A549 (cell line): Measurements from ENCODE around the gene HIPK3. TPM values are rescaled to one million over a fixed set of nuclear protein-coding genes. Genes with fewer than 3 reads are reported as not detected.
A peak's percentile ranks its signal among the peaks of the same experiment; 100 is the strongest.

ENCODE experiments used
- ATAC-seq, 2 experiments: fragments of 200-7000 bp in 1 of 2; fragments of >200 bp in 1 of 2; cut with Nextera tagmentation in 1 of 2; cut with Tn5 transposase in 1 of 2; 3 replicates each; pipeline versions ENCODE4 v1.8.0 to v1.9.1; 2018 to 2020; ENCODE audit warnings: mild to moderate bottlenecking in 1 of 2, moderate library complexity in 1 of 2
- CTCF ChIA-PET: fragments of 300-600 bp; sonication (Branson Sonifier 250); formaldehyde crosslinking; extraction: SDS; loops from one replicate; lab custom pipeline; 2021; ENCODE audit warnings: antibody characterized with exemption, inconsistent platforms; lab: Yijun Ruan, JAX
- POLR2A ChIA-PET: fragments of 350-600 bp; formaldehyde crosslinking; extraction: SDS; loops from one replicate; lab custom pipeline; 2021; ENCODE audit warnings: antibody characterized with exemption, inconsistent platforms; lab: Yijun Ruan, JAX
- DNase-seq, 2 experiments: peaks; one replicate each; pipeline versions ENCODE4 v3.0.0 to v3.0.0-alpha.2; 2011 to 2016; ENCODE audit warnings: low read depth in 1 of 2, low spot score in 1 of 2
- FAIRE-seq: peaks from 2 replicates; lab custom pipeline; 2011; peaks lifted over from hg19 to GRCh38; lab: Jason Lieb, UNC
- H3K27ac ChIP-seq, 2 experiments: fragments of >200 bp; sonication (Bioruptor Twin); formaldehyde crosslinking; 3 replicates each; pipeline ENCODE4 v1.5.1; 2016 to 2017
- H3K4me1 ChIP-seq: fragments of >200 bp; sonication (Bioruptor Twin); formaldehyde crosslinking; 3 replicates; pipeline ENCODE4 v1.6.1; 2016
- H3K4me2 ChIP-seq: fragments of >200 bp; sonication (Bioruptor Twin); formaldehyde crosslinking; 3 replicates; pipeline ENCODE4 v1.6.1; 2016
- H3K4me3 ChIP-seq: fragments of >200 bp; sonication (Bioruptor Twin); formaldehyde crosslinking; 3 replicates; pipeline ENCODE4 v1.5.1; 2016
- H3K9me3 ChIP-seq: fragments of >200 bp; sonication (Bioruptor Twin); formaldehyde crosslinking; 3 replicates; pipeline ENCODE4 v1.6.1; 2016
- CEBPB ChIP-seq, 2 experiments: fragments of >200 bp in 1 of 2; sonication (Bioruptor Twin) in 1 of 2; formaldehyde crosslinking in 1 of 2; IDR thresholded peaks; 2 replicates each; pipeline ENCODE4 v1.6.1; 2012 to 2016
- CHD4 ChIP-seq: fragments of 200-600 bp; sonication (generic); IDR thresholded peaks from 2 replicates; pipeline ENCODE4 v1.6.1; 2016; ENCODE audit warnings: antibody characterized with exemption, mild to moderate bottlenecking, borderline replicate concordance
- CTCF ChIP-seq: fragments of >200 bp; sonication (Bioruptor Twin); formaldehyde crosslinking; IDR thresholded peaks from 3 replicates; pipeline ENCODE4 v1.5.1; 2016
- EHF ChIP-seq: fragments of 250-450 bp; sonication (Bioruptor Pico); IDR thresholded peaks from 2 replicates; pipeline ENCODE4 v1.5.0; 2020; ENCODE audit warnings: mild to moderate bottlenecking
- ELK1 ChIP-seq: fragments of 150-350 bp; IDR thresholded peaks from 2 replicates; pipeline ENCODE4 v1.6.1; 2014; ENCODE audit warnings: low read depth, mild to moderate bottlenecking, low read length
- FOSL2 ChIP-seq, 2 experiments: fragments of 450-650 bp in 1 of 2; fragments of >200 bp in 1 of 2; sonication (Bioruptor Twin) in 1 of 2; formaldehyde crosslinking; IDR thresholded peaks; 2 replicates each; pipeline versions ENCODE4 v1.5.0 to v1.6.1; 2016 to 2020; ENCODE audit warnings: mild to moderate bottlenecking in 1 of 2, moderate library complexity in 1 of 2
- HEYL ChIP-seq: fragments of 250-450 bp; sonication (Bioruptor Pico); IDR thresholded peaks from 2 replicates; pipeline ENCODE4 v1.8.0; 2021; ENCODE audit warnings: mild to moderate bottlenecking, moderate library complexity
- HMGXB4 ChIP-seq: fragments of 250-450 bp; sonication (Bioruptor Pico); IDR thresholded peaks from 2 replicates; pipeline ENCODE4 v1.5.0; 2021; ENCODE audit warnings: mild to moderate bottlenecking, moderate library complexity, borderline replicate concordance
- JUNB ChIP-seq: fragments of >200 bp; sonication (Bioruptor Twin); formaldehyde crosslinking; IDR thresholded peaks from 2 replicates; pipeline ENCODE4 v1.6.1; 2016
- KDM5A ChIP-seq: fragments of 200-600 bp; sonication (generic); IDR thresholded peaks from 2 replicates; pipeline ENCODE4 v1.6.1; 2016; ENCODE audit warnings: antibody characterized with exemption, mild to moderate bottlenecking
- POLR2A ChIP-seq: IDR thresholded peaks from 2 replicates; pipeline ENCODE4 v1.6.1; 2012; ENCODE audit warnings: mild to moderate bottlenecking, low read length
- RAD21 ChIP-seq, 2 experiments: fragments of >200 bp in 1 of 2; sonication (Bioruptor Twin) in 1 of 2; formaldehyde crosslinking in 1 of 2; IDR thresholded peaks in 1 of 2; conservative IDR thresholded peaks in 1 of 2; 2 replicates in 1 of 2; 3 replicates in 1 of 2; pipeline ENCODE4 v1.6.1; 2012 to 2018; ENCODE audit warnings: inconsistent platforms in 1 of 2
- REST ChIP-seq: fragments of 200-600 bp; sonication (generic); IDR thresholded peaks from 2 replicates; pipeline ENCODE4 v1.6.1; 2016; ENCODE audit warnings: antibody characterized with exemption, mild to moderate bottlenecking, moderate library complexity
- RFX5 ChIP-seq: fragments of 450-650 bp; IDR thresholded peaks from 2 replicates; pipeline ENCODE4 v1.7.1; 2014; ENCODE audit warnings: antibody characterized with exemption, mild to moderate bottlenecking, moderate library complexity
- USF2 ChIP-seq: fragments of 450-650 bp; IDR thresholded peaks from 2 replicates; pipeline ENCODE4 v1.6.1; 2014; ENCODE audit warnings: antibody characterized with exemption
- ZFP36 ChIP-seq: fragments of 450-650 bp; IDR thresholded peaks from 2 replicates; pipeline ENCODE4 v1.6.1; 2014; ENCODE audit warnings: borderline replicate concordance; ENCODE audit not compliant: partially characterized antibody
- ZSCAN20 ChIP-seq: fragments of 250-450 bp; sonication (Bioruptor Pico); IDR thresholded peaks from 2 replicates; pipeline ENCODE4 v1.8.0; 2022; ENCODE audit warnings: mild to moderate bottlenecking, moderate library complexity
- WGBS: methylation state at CpG from one replicate; pipeline ENCODE4 v1.1.6; 2017; ENCODE audit errors: missing lambda C conversion rate; 5-methylcytosine and 5-hydroxymethylcytosine counted together
- polyA plus RNA-seq, 4 experiments: library from polyadenylated mRNA; depleted of rRNA in 3 of 4; stranded (reverse); fragments of >200 nt; fragmentation: RNase III in 1 of 4; extraction: RNeasy Plus Mini Kit Qiagen cat#74134 plus additional on column Dnase treatment in 1 of 4; gene quantifications; 2 replicates in 3 of 4; 3 replicates in 1 of 4; pipeline ENCODE4 v1.2.3, GENCODE V29; 2011 to 2017

The HIPK3 gene
- polyA plus RNA-seq, 2 of the 4 experiments (the other 2 are of a cell fraction), result 15.1 to 31.6 TPM

- H3K9me3 ChIP-seq, result no peaks in the 10 kb centered on the region
- no peak for FAIRE-seq
- no peak overlapping the region for H3K4me2 ChIP-seq
- H3K27ac ChIP-seq, result no peak overlapping the region
- no peak overlapping the region for H3K4me3 ChIP-seq
- TF ChIP-seq EHF (CRISPR knock-in tag) (no peak), RFX5 (no peak), FOSL2 (IDR thresholded peaks at IDR 0.05) (no peak), FOSL2 (CRISPR knock-in tag; IDR thresholded peaks at IDR 0.05) (no peak), JUNB (no peak), USF2 (no peak), ZFP36 (no peak), ELK1 (no peak), RAD21 (conservative IDR thresholded peaks at IDR 0.05 in 1 of 2, IDR thresholded peaks at IDR 0.05 in 1 of 2) (no peak), CTCF (no peak), ZSCAN20 (no peak)
- DNase-seq, result no peak
- POLR2A ChIA-PET, result no interaction called here
- CTCF ChIA-PET, result no interaction called here
- WGBS, result 88% methylated on average over 4 of the region's 4 CpGs
- peak in 1 of 2 experiments; percentile 65; a peak in 3 of 6 replicates for ATAC-seq
- H3K4me1 ChIP-seq, result peaks cover 18% of the 10 kb centered on the region; the same call in 2 of the 3 replicates
These were observed 67.3 kb downstream of the HIPK3 start for GRCh38 chr11:33324302-33324985.

- 74% methylated on average over 5 of the region's 5 CpGs for WGBS
- DNase-seq, result no peak
- no peak for TF ChIP-seq KDM5A
- TF ChIP-seq POLR2A, result no peak
- no peak for TF ChIP-seq ELK1
- TF ChIP-seq FOSL2 (IDR thresholded peaks at IDR 0.05), result no peak
- no peak for TF ChIP-seq FOSL2 (CRISPR knock-in tag; IDR thresholded peaks at IDR 0.05)
- no peak for TF ChIP-seq USF2
- no peak for TF ChIP-seq CEBPB (IDR thresholded peaks at IDR 0.05)
- TF ChIP-seq HMGXB4 (CRISPR knock-in tag), result no peak
- TF ChIP-seq HEYL (CRISPR knock-in tag), result no peak
- TF ChIP-seq REST, result no peak
- TF ChIP-seq CHD4, result no peak
- ATAC-seq, result no peak
- ChIA-PET POLR2A (no interaction called here), CTCF (interaction anchor here (2.0 kb wide), 1 partner anchor 159 kb away, joined by 8 read pairs; no protein-coding TSS in a partner anchor)
- Histone ChIP-seq H3K9me3 (no peaks in the 10 kb centered on the region), H3K4me2 (no peak overlapping the region), H3K4me3 (no peak overlapping the region), H3K4me1 (peaks cover 18% of the 10 kb centered on the region; the same call in 2 of the 3 replicates), H3K27ac (no peak overlapping the region; a peak in 1 of 6 replicates)
- FAIRE-seq, result no peak
These were observed 68.3 kb downstream of the HIPK3 start for GRCh38 chr11:33325451-33325850.
